ENCODE measurements around the gene ALAS2.

DNA sequence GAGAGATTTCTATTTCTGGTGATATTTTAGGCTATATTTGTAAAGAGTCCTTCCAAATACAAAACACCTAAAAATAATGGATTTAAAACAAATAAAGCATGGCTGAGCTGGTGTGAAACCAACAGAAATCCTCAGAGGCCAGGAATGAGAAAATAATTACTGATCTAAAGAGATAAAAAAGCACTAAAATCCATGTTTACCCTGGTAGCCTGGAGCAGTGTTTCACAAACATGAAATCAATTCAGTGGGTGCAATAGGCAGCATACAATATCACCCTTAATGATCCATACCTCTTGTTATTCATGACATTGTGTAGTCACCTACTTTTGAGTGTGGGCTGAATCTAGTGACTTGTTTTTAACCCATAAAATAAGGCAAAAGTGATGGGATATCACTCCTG, 51.3 kb downstream of the ALAS2 start:
- TF ChIP-seq EZH2 (IDR thresholded peaks at IDR 0.05; ENCODE audit: low read depth, unreplicated experiment) (no peak), CTCF (conservative IDR thresholded peaks at IDR 0.05; ENCODE audit: low read depth in 2 of 2) (no peak), POLR2AphosphoS5 (IDR thresholded peaks at IDR 0.05; ENCODE audit: low read depth) (no peak), EZH2phosphoT487 (IDR thresholded peaks at IDR 0.05; ENCODE audit: unreplicated experiment) (no peak), CREB1 (CRISPR knock-in tag; IDR thresholded peaks at IDR 0.05; ENCODE audit: low read depth) (no peak), JUNB (IDR thresholded peaks at IDR 0.05; ENCODE audit: unreplicated experiment) (no peak), ZNF331 (CRISPR knock-in tag; IDR thresholded peaks at IDR 0.05; ENCODE audit: low read depth) (no peak), ZNF114 (CRISPR knock-in tag; IDR thresholded peaks at IDR 0.05) (no peak), ETS1 (IDR thresholded peaks at IDR 0.05) (no peak)
- TF ChIP-seq, protein P1, sequence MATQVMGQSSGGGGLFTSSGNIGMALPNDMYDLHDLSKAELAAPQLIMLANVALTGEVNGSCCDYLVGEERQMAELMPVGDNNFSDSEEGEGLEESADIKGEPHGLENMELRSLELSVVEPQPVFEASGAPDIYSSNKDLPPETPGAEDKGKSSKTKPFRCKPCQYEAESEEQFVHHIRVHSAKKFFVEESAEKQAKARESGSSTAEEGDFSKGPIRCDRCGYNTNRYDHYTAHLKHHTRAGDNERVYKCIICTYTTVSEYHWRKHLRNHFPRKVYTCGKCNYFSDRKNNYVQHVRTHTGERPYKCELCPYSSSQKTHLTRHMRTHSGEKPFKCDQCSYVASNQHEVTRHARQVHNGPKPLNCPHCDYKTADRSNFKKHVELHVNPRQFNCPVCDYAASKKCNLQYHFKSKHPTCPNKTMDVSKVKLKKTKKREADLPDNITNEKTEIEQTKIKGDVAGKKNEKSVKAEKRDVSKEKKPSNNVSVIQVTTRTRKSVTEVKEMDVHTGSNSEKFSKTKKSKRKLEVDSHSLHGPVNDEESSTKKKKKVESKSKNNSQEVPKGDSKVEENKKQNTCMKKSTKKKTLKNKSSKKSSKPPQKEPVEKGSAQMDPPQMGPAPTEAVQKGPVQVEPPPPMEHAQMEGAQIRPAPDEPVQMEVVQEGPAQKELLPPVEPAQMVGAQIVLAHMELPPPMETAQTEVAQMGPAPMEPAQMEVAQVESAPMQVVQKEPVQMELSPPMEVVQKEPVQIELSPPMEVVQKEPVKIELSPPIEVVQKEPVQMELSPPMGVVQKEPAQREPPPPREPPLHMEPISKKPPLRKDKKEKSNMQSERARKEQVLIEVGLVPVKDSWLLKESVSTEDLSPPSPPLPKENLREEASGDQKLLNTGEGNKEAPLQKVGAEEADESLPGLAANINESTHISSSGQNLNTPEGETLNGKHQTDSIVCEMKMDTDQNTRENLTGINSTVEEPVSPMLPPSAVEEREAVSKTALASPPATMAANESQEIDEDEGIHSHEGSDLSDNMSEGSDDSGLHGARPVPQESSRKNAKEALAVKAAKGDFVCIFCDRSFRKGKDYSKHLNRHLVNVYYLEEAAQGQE (IDR thresholded peaks at IDR 0.05; ENCODE audit: unreplicated experiment) = no peak
